Measurements from ENCODE around the gene KAT2B.

The KAT2B gene

DNA sequence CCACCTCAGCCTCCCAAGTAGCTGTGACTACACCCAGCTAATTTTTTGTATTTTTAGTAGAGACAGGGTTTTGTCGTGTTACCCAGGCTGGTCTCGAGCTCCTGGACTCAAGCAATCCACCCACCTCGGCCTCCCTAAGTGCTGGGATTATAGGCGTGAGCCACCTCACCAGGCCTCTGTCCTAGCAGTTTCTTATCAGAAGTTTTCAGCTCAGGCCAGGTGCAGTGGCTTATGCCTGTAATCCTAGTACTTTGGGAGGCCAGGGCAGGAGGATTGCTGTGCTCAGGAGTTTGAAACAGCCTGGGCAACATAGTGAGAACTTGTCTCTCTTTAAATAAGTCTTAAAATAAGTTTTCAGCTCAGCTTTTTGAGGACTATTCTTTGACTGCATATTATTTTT lies 97.4 kb downstream of the KAT2B start:
- Histone ChIP-seq H3K9me3 (ENCODE audit: control insufficient read depth in 2 of 2, low read length in 2 of 2) (no peaks in the 10 kb centered on the region), H3K36me3 (ENCODE audit: control insufficient read depth in 2 of 2, insufficient read depth in 2 of 2, low read length in 2 of 2) (peaks cover 2 to 14% of the 10 kb centered on the region in 2 donors), H3K27me3 (ENCODE audit: control insufficient read depth in 2 of 2, insufficient read depth in 2 of 2, low read length in 2 of 2) (no peaks in the 10 kb centered on the region), H3K27ac (ENCODE audit: low read depth in 2 of 2, low read length in 2 of 2) (no peak overlapping the region), H3K4me3 (ENCODE audit: low read length in 2 of 2) (no peak overlapping the region), H3K9ac (ENCODE audit: low read depth in 1 of 2, low read length in 2 of 2) (no peak overlapping the region), H3K4me1 (ENCODE audit: control insufficient read depth in 2 of 2, insufficient read depth in 2 of 2, low read length in 2 of 2) (no peaks in the 10 kb centered on the region)

GRCh38 chr3:20140881-20141280 lies 100.6 kb downstream of the KAT2B start:
- Histone ChIP-seq H3K4me3 (ENCODE audit: low read length in 2 of 2) (no peak overlapping the region), H3K9ac (ENCODE audit: low read depth in 1 of 2, low read length in 2 of 2) (no peak overlapping the region), H3K27me3 (ENCODE audit: control insufficient read depth in 2 of 2, insufficient read depth in 2 of 2, low read length in 2 of 2) (no peaks in the 10 kb centered on the region), H3K27ac (ENCODE audit: low read depth in 2 of 2, low read length in 2 of 2) (no peak overlapping the region), H3K36me3 (ENCODE audit: control insufficient read depth in 2 of 2, insufficient read depth in 2 of 2, low read length in 2 of 2) (peaks cover 6 to 14% of the 10 kb centered on the region in 2 donors), H3K9me3 (ENCODE audit: control insufficient read depth in 2 of 2, low read length in 2 of 2) (no peaks in the 10 kb centered on the region), H3K4me1 (ENCODE audit: control insufficient read depth in 2 of 2, insufficient read depth in 2 of 2, low read length in 2 of 2) (no peaks in the 10 kb centered on the region)

DNA sequence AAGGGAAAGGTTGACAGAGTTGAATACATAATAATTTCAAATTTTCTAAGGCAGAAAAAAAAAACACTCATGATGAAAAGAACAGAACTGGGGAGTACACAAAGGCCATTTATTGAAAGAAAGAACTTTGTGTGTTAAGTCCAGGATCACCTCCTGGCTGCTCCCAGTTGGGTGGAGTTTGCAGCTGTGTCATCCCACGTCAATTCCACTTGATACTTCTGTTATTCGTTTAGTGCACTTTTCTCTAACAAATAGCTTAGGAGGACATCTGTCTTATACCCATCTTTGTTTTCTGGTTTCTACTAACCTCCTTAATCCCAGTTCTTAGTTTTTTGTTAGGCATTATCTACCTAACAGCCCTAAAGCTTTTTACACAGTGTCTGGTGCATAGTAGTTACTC lies 101.1 kb downstream of the KAT2B start:
- Histone ChIP-seq H3K9ac (ENCODE audit: low read depth in 1 of 2, low read length in 2 of 2) (no peak overlapping the region), H3K9me3 (ENCODE audit: control insufficient read depth in 2 of 2, low read length in 2 of 2) (no peaks in the 10 kb centered on the region), H3K36me3 (ENCODE audit: control insufficient read depth in 2 of 2, insufficient read depth in 2 of 2, low read length in 2 of 2) (peaks cover 6 to 14% of the 10 kb centered on the region in 2 donors), H3K27ac (ENCODE audit: low read depth in 2 of 2, low read length in 2 of 2) (no peak overlapping the region), H3K4me1 (ENCODE audit: control insufficient read depth in 2 of 2, insufficient read depth in 2 of 2, low read length in 2 of 2) (no peaks in the 10 kb centered on the region), H3K27me3 (ENCODE audit: control insufficient read depth in 2 of 2, insufficient read depth in 2 of 2, low read length in 2 of 2) (no peaks in the 10 kb centered on the region), H3K4me3 (ENCODE audit: low read length in 2 of 2) (no peak overlapping the region)

DNA sequence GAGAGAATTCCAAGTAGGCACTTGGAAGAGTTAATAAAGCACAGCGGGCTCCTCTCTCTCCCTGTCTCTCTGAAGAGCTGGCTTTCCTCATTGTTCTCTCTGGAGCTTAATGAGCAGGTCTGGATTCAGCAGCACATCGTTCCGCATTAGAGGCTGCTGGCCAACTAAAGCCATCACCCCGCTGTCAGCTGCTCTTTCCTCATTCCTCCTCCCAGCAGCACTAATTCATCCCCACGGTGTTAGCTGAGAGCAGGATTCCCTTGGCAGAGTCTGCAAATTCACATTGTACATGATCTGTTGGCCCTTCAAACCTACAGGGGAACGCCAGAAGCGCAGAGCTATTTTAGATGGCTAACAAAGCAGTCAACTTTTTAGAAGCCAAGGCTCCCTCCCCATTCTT lies 101.6 kb downstream of the KAT2B start:
- Histone ChIP-seq H3K4me3 (ENCODE audit: low read length in 2 of 2) (no peak overlapping the region), H3K4me1 (ENCODE audit: control insufficient read depth in 2 of 2, insufficient read depth in 2 of 2, low read length in 2 of 2) (no peaks in the 10 kb centered on the region), H3K27me3 (ENCODE audit: control insufficient read depth in 2 of 2, insufficient read depth in 2 of 2, low read length in 2 of 2) (no peaks in the 10 kb centered on the region), H3K9me3 (ENCODE audit: control insufficient read depth in 2 of 2, low read length in 2 of 2) (no peaks in the 10 kb centered on the region), H3K36me3 (ENCODE audit: control insufficient read depth in 2 of 2, insufficient read depth in 2 of 2, low read length in 2 of 2) (peaks cover 6 to 14% of the 10 kb centered on the region in 2 donors), H3K27ac (ENCODE audit: low read depth in 2 of 2, low read length in 2 of 2) (no peak overlapping the region), H3K9ac (ENCODE audit: low read depth in 1 of 2, low read length in 2 of 2) (no peak overlapping the region)

- Histone ChIP-seq H3K9ac (ENCODE audit: low read depth in 1 of 2, low read length in 2 of 2) (no peak overlapping the region), H3K4me3 (ENCODE audit: low read length in 2 of 2) (no peak overlapping the region), H3K36me3 (ENCODE audit: control insufficient read depth in 2 of 2, insufficient read depth in 2 of 2, low read length in 2 of 2) (peaks cover 6 to 10% of the 10 kb centered on the region in 2 donors), H3K27me3 (ENCODE audit: control insufficient read depth in 2 of 2, insufficient read depth in 2 of 2, low read length in 2 of 2) (no peaks in the 10 kb centered on the region), H3K9me3 (ENCODE audit: control insufficient read depth in 2 of 2, low read length in 2 of 2) (no peaks in the 10 kb centered on the region), H3K27ac (ENCODE audit: low read depth in 2 of 2, low read length in 2 of 2) (no peak overlapping the region), H3K4me1 (ENCODE audit: control insufficient read depth in 2 of 2, insufficient read depth in 2 of 2, low read length in 2 of 2) (no peaks in the 10 kb centered on the region)
Observed at GRCh38 chr3:20142517-20142916, 102.3 kb downstream of the KAT2B start.

GRCh38 chr3:20143519-20143918 lies 103.3 kb downstream of the KAT2B start:
- Histone ChIP-seq H3K4me1 (ENCODE audit: control insufficient read depth in 2 of 2, insufficient read depth in 2 of 2, low read length in 2 of 2) (no peaks in the 10 kb centered on the region), H3K27me3 (ENCODE audit: control insufficient read depth in 2 of 2, insufficient read depth in 2 of 2, low read length in 2 of 2) (no peaks in the 10 kb centered on the region), H3K4me3 (ENCODE audit: low read length in 2 of 2) (no peak overlapping the region), H3K9ac (ENCODE audit: low read depth in 1 of 2, low read length in 2 of 2) (no peak overlapping the region), H3K36me3 (ENCODE audit: control insufficient read depth in 2 of 2, insufficient read depth in 2 of 2, low read length in 2 of 2) (peaks cover 6 to 12% of the 10 kb centered on the region in 2 donors), H3K9me3 (ENCODE audit: control insufficient read depth in 2 of 2, low read length in 2 of 2) (no peaks in the 10 kb centered on the region), H3K27ac (ENCODE audit: low read depth in 2 of 2, low read length in 2 of 2) (no peak overlapping the region)

DNA sequence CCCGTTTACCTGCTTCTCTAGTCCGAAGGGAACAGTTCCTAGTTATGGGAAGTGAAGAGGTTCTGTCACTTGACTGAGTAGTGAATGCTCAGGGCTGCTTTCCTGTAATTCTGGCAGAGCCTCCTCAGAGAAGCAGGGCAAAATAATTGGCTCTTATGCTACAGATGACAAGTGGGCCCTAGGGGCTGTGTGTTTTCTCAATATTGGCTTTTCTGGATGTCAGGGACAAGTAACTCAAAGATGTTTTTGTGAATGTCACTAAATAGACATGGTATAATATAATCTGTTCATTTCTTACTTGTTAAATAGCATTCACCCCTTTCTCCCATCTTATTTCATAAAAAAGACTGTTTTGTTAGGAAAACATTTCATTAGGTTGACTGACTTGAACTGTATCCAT lies 105.6 kb downstream of the KAT2B start:
- Histone ChIP-seq H3K36me3 (ENCODE audit: control insufficient read depth in 2 of 2, insufficient read depth in 2 of 2, low read length in 2 of 2) (peaks cover 6 to 12% of the 10 kb centered on the region in 2 donors), H3K27me3 (ENCODE audit: control insufficient read depth in 2 of 2, insufficient read depth in 2 of 2, low read length in 2 of 2) (no peaks in the 10 kb centered on the region), H3K9me3 (ENCODE audit: control insufficient read depth in 2 of 2, low read length in 2 of 2) (no peaks in the 10 kb centered on the region), H3K4me3 (ENCODE audit: low read length in 2 of 2) (no peak overlapping the region), H3K4me1 (ENCODE audit: control insufficient read depth in 2 of 2, insufficient read depth in 2 of 2, low read length in 2 of 2) (no peaks in the 10 kb centered on the region), H3K27ac (ENCODE audit: low read depth in 2 of 2, low read length in 2 of 2) (no peak overlapping the region), H3K9ac (ENCODE audit: low read depth in 1 of 2, low read length in 2 of 2) (no peak overlapping the region)

DNA sequence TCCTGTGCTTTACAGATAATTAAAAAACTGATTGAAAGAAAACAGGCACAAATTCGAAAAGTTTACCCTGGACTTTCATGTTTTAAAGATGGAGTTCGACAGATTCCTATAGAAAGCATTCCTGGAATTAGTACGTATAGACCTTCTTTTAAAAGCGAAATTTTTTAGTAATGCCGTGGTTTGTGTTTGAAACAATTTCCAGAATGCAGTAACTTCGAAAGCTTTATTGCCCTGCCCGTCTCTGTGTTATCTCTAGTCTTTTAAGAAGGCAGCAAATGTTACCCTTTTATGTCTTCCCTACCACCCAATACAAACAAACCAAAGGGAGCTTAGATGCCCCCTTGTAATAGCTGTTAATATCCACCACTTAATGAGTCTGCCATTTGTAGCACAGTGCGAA lies 106.1 kb downstream of the KAT2B start:
- no peak overlapping the region for H3K4me3 ChIP-seq (ENCODE audit: low read length in 2 of 2)
- H3K36me3 ChIP-seq (ENCODE audit: control insufficient read depth in 2 of 2, insufficient read depth in 2 of 2, low read length in 2 of 2) = peaks cover 6 to 12% of the 10 kb centered on the region in 2 donors
- H3K9ac ChIP-seq (ENCODE audit: low read depth in 1 of 2, low read length in 2 of 2) = no peak overlapping the region
- no peaks in the 10 kb centered on the region for H3K27me3 ChIP-seq (ENCODE audit: control insufficient read depth in 2 of 2, insufficient read depth in 2 of 2, low read length in 2 of 2)
- no peaks in the 10 kb centered on the region for H3K4me1 ChIP-seq (ENCODE audit: control insufficient read depth in 2 of 2, insufficient read depth in 2 of 2, low read length in 2 of 2)
- no peak overlapping the region for H3K27ac ChIP-seq (ENCODE audit: low read depth in 2 of 2, low read length in 2 of 2)
- H3K9me3 ChIP-seq (ENCODE audit: control insufficient read depth in 2 of 2, low read length in 2 of 2) = no peaks in the 10 kb centered on the region

- no peak overlapping the region for H3K27ac ChIP-seq (ENCODE audit: low read depth in 2 of 2, low read length in 2 of 2)
Observed at GRCh38 chr3:20147361-20147760, 107.1 kb downstream of the KAT2B start.

DNA sequence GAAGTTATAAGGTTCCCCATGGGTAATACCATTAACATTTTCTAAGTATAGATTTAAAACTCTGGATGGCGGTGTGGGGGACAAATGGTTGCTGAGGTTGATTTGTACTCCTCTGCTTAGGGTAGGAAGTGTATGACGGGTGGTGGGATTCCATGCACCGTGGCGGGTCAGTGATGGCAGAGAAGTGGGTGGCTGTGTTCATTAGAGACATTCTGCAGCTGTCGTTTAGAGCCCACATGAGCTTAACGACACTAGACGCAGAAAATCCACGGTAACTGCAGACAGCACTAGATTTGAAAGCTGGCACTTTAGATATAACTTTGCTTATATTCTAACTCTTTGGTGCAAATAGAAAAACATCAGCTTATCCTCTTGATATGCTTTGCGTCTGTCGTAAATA lies 108.2 kb downstream of the KAT2B start:
- Histone ChIP-seq H3K27me3 (ENCODE audit: control insufficient read depth in 2 of 2, insufficient read depth in 2 of 2, low read length in 2 of 2) (no peaks in the 10 kb centered on the region), H3K4me1 (ENCODE audit: control insufficient read depth in 2 of 2, insufficient read depth in 2 of 2, low read length in 2 of 2) (no peaks in the 10 kb centered on the region), H3K9ac (ENCODE audit: low read depth in 1 of 2, low read length in 2 of 2) (no peak overlapping the region), H3K4me3 (ENCODE audit: low read length in 2 of 2) (no peak overlapping the region), H3K36me3 (ENCODE audit: control insufficient read depth in 2 of 2, insufficient read depth in 2 of 2, low read length in 2 of 2) (peaks cover 0 to 6% of the 10 kb centered on the region in 2 donors), H3K9me3 (ENCODE audit: control insufficient read depth in 2 of 2, low read length in 2 of 2) (no peaks in the 10 kb centered on the region), H3K27ac (ENCODE audit: low read depth in 2 of 2, low read length in 2 of 2) (no peak overlapping the region)

More at GRCh38 chr3:20147361-20147760, 107.1 kb downstream of the KAT2B start:
- Histone ChIP-seq H3K9ac (ENCODE audit: low read depth in 1 of 2, low read length in 2 of 2) (no peak overlapping the region), H3K4me3 (ENCODE audit: low read length in 2 of 2) (no peak overlapping the region), H3K4me1 (ENCODE audit: control insufficient read depth in 2 of 2, insufficient read depth in 2 of 2, low read length in 2 of 2) (no peaks in the 10 kb centered on the region), H3K27me3 (ENCODE audit: control insufficient read depth in 2 of 2, insufficient read depth in 2 of 2, low read length in 2 of 2) (no peaks in the 10 kb centered on the region), H3K36me3 (ENCODE audit: control insufficient read depth in 2 of 2, insufficient read depth in 2 of 2, low read length in 2 of 2) (peaks cover 6% of the 10 kb centered on the region in 2 donors), H3K9me3 (ENCODE audit: control insufficient read depth in 2 of 2, low read length in 2 of 2) (no peaks in the 10 kb centered on the region)

DNA sequence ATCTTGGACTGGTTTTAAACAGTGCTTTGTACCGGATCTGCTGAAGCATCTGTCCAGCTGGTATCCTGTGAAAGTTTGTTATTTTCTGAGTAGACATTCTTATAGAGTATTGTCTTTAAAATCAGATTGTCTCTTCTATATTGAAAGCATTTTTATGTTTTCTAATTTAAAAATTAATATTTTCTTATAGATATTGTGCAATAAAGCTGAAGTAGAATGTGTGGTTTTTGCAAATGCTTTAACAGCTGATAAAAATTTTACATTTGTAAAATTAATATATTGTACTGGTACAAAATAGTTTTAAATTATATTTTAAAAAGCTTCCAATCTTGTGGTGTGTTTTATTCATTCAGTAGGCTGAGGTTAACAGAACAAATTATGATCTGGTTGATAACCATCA lies 113.8 kb downstream of the KAT2B start:
- H3K4me3 ChIP-seq (ENCODE audit: low read length in 2 of 2) = no peak overlapping the region
- H3K9ac ChIP-seq (ENCODE audit: low read depth in 1 of 2, low read length in 2 of 2) = no peak overlapping the region
- H3K9me3 ChIP-seq (ENCODE audit: control insufficient read depth in 2 of 2, low read length in 2 of 2) = no peaks in the 10 kb centered on the region
- H3K27ac ChIP-seq (ENCODE audit: low read depth in 2 of 2, low read length in 2 of 2) = no peak overlapping the region
- H3K4me1 ChIP-seq (ENCODE audit: control insufficient read depth in 2 of 2, insufficient read depth in 2 of 2, low read length in 2 of 2) = no peaks in the 10 kb centered on the region
- no peaks in the 10 kb centered on the region for H3K27me3 ChIP-seq (ENCODE audit: control insufficient read depth in 2 of 2, insufficient read depth in 2 of 2, low read length in 2 of 2)
- H3K36me3 ChIP-seq (ENCODE audit: control insufficient read depth in 2 of 2, insufficient read depth in 2 of 2, low read length in 2 of 2) = peaks cover 3 to 7% of the 10 kb centered on the region in 2 donors

Data from mucosa of rectum (tissue), 2 donors.